Articular chondrocyte of knee joint (primary cell): Measurements from ENCODE around the gene RAB3A. TPM values are rescaled to one million over a fixed set of nuclear protein-coding genes. Genes with fewer than 3 reads are reported as not detected.

Source experiments
- small RNA-seq: library from RNA; depleted of rRNA; stranded (forward); fragments of <200 nt; gene quantifications from one replicate; pipeline ENCODE3, GENCODE V24; 2012
- total RNA-seq: library from RNA; depleted of rRNA; stranded (reverse); fragments of >200 nt; gene quantifications from 2 replicates; pipeline ENCODE4 v1.2.3, GENCODE V29; 2012

RAB3A gene, protein sequence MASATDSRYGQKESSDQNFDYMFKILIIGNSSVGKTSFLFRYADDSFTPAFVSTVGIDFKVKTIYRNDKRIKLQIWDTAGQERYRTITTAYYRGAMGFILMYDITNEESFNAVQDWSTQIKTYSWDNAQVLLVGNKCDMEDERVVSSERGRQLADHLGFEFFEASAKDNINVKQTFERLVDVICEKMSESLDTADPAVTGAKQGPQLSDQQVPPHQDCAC
- total RNA-seq, result 0.65 and 1.2 TPM in 2 replicates

DNA sequence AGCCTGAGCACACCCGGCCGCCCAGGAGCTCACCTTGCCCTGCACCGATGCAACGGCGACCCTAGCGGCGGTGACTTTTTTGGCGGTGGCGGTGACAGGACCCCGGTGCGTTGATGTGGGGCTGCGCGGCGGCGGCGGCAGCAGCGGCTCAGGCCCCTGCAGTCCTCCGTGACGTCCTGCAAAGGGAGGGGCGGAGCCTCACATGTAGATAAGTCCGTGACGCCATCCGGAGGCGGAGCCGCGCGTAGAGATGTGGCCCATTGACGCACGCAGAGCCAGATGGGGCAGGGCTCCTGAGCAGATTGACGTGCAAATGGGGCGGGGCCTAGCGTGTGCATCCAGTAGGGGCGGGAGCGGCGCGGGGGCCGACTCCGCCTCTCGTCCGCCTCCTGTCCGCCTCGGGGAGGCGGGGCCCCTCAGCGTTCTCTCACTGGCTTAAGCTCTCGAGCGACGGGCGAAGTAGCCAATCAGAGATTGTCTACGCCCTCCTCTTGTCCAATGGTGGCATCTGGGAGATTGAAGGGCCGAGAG is at the start of gene RAB3A:
Gene RAB3A, minus strand, starts transcription at position 180 of the 531 bp plus-strand sequence. CDS start 1,302 bp downstream, outside the sequence.

GRCh38 chr19:18225702-18226468 is 22.0 kb upstream of the RAB3A start, which contains the start of gene PDE4C:
Gene PDE4C (minus strand): TSS chr19:18226438. CDS start chr19:18226415, 23 bp downstream.

DNA sequence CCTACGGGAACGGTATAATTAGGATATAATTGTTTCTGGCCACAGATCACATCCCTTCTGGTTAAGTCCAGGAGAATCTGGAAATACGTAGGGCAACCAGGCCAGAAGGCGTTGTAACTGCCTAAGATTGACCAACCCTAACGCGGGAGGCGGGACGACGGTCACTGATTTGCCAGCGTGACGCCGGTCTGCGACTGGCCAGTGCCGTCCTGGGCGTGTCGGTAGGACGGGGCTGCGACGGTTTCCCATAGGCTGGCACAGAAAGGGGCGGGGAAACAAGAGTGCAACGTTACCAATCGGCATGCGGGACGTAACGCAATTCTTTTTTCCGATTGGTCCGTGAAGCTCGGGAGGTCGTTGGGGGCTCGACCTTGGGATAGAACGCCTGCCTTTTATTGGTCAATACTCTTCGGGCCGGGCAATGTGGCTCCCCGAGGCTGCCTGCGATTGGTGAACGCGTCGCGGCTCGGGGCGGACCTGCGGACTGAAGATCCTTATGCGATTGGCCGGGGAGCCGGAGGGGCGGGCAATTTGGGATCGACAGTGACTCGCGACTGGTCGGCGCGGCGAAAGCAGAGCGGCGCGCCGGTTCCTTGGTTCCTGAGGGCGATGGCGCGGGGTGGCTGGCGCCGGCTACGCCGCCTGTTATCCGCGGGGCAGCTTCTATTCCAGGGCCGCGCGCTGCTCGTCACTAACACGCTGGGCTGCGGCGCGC is 11.0 kb downstream of the RAB3A start, which contains the start of gene MPV17L2:
Gene MPV17L2, plus strand, starts transcription at position 546 of the 715 bp plus-strand sequence. Its CDS starts 64 bp downstream, at position 610.

GRCh38 chr19:18173572-18174288 is 30.1 kb downstream of the RAB3A start, which contains the start of gene IFI30:
Gene IFI30 (plus strand): TSS chr19:18173813. CDS start chr19:18173842, 29 bp downstream.

GRCh38 chr19:18152817-18153555 is 50.9 kb downstream of the RAB3A start, which contains the start of gene PIK3R2:
Gene PIK3R2 (plus strand): TSS chr19:18153163. CDS start chr19:18155880, 2,717 bp downstream.

Small RNAs within 50 kb of the gene (small RNA-seq; reads per million reads assigned to genes)
- not detected for gene IFI30

Other genes with a start within 250 kb of the RAB3A start
- not detected in 2 replicates for gene KCNN1, start 236.9 kb downstream of the RAB3A start, total RNA-seq
- 13.6 and 14.9 TPM in 2 replicates for gene ARRDC2, start 195.9 kb downstream of the RAB3A start, total RNA-seq
- 0.26 and 0.32 TPM in 2 replicates for gene IL12RB1, start 117.1 kb downstream of the RAB3A start, total RNA-seq
- 3.8 and 4.3 TPM in 2 replicates for gene MAST3, start 106.3 kb downstream of the RAB3A start, total RNA-seq
- 22.7 and 30.7 TPM in 2 replicates for gene PIK3R2, start 50.9 kb downstream of the RAB3A start, total RNA-seq
- 9.3 and 11.3 TPM in 2 replicates for gene IFI30, start 30.2 kb downstream of the RAB3A start, total RNA-seq
- gene MPV17L2, start 10.8 kb downstream of the RAB3A start, total RNA-seq, result 6.2 and 8.1 TPM in 2 replicates
- under 0.01 and 0.22 TPM in 2 replicates for gene PDE4C, start 22.4 kb upstream of the RAB3A start, total RNA-seq
- gene IQCN, start 70.4 kb upstream of the RAB3A start, total RNA-seq, result 1.3 and 2.1 TPM in 2 replicates
- 63.7 and 69.0 TPM in 2 replicates for gene JUND, start 77.6 kb upstream of the RAB3A start, total RNA-seq
- gene LSM4, start 119.0 kb upstream of the RAB3A start, total RNA-seq, result 77.4 and 80.5 TPM in 2 replicates
- 23.5 and 28.8 TPM in 2 replicates for gene PGPEP1, start 136.6 kb upstream of the RAB3A start, total RNA-seq
- gene GDF15, start 182.1 kb upstream of the RAB3A start, total RNA-seq, result 31.0 and 32.9 TPM in 2 replicates
- gene LRRC25, start 193.6 kb upstream of the RAB3A start, total RNA-seq, result 0.22 and 0.39 TPM in 2 replicates
- 54.4 and 65.7 TPM in 2 replicates for gene SSBP4, start 215.4 kb upstream of the RAB3A start, total RNA-seq
- gene ISYNA1, start 234.1 kb upstream of the RAB3A start, total RNA-seq, result 8.5 and 9.3 TPM in 2 replicates